ENCODE results near the gene HOXA13. TPM values are rescaled to one million over a fixed set of nuclear protein-coding genes. Genes with fewer than 3 reads are reported as not detected.

The HOXA13 gene
- total RNA-seq, 3 donors from 2014 or later, result 0.16 to 0.33 TPM; not detected in 1

- Histone ChIP-seq H3K4me1 (no peaks in the 10 kb centered on the region), H3K9me3 (no peaks in the 10 kb centered on the region), H3K36me3 (no peaks in the 10 kb centered on the region), H3K4me3 (peak overlapping the region; percentile 65 to 80 (median 65)), H3K27me3 (peaks cover 3 to 52% of the 10 kb centered on the region in 2 donors), H3K27ac (peak overlapping the region; percentile 81 to 89)
- no peak for DNase-seq (ENCODE audit: low spot score in 2 of 2)
- TF ChIP-seq POLR2AphosphoS5 (IDR thresholded peaks at IDR 0.05), result no peak
- no peak for TF ChIP-seq POLR2A (IDR thresholded peaks at IDR 0.05)
- TF ChIP-seq, protein P1, sequence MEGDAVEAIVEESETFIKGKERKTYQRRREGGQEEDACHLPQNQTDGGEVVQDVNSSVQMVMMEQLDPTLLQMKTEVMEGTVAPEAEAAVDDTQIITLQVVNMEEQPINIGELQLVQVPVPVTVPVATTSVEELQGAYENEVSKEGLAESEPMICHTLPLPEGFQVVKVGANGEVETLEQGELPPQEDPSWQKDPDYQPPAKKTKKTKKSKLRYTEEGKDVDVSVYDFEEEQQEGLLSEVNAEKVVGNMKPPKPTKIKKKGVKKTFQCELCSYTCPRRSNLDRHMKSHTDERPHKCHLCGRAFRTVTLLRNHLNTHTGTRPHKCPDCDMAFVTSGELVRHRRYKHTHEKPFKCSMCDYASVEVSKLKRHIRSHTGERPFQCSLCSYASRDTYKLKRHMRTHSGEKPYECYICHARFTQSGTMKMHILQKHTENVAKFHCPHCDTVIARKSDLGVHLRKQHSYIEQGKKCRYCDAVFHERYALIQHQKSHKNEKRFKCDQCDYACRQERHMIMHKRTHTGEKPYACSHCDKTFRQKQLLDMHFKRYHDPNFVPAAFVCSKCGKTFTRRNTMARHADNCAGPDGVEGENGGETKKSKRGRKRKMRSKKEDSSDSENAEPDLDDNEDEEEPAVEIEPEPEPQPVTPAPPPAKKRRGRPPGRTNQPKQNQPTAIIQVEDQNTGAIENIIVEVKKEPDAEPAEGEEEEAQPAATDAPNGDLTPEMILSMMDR (IDR thresholded peaks at IDR 0.05), result no peak
- intact Hi-C loops (cut with DNase I; ENCODE audit: low total_unique reads), result loop anchor here (5.0 kb wide), 1 partner anchor 796 kb away; no protein-coding TSS in a partner anchor
Observed at GRCh38 chr7:27163288-27164044, 36.4 kb downstream of the HOXA13 start.

DNA sequence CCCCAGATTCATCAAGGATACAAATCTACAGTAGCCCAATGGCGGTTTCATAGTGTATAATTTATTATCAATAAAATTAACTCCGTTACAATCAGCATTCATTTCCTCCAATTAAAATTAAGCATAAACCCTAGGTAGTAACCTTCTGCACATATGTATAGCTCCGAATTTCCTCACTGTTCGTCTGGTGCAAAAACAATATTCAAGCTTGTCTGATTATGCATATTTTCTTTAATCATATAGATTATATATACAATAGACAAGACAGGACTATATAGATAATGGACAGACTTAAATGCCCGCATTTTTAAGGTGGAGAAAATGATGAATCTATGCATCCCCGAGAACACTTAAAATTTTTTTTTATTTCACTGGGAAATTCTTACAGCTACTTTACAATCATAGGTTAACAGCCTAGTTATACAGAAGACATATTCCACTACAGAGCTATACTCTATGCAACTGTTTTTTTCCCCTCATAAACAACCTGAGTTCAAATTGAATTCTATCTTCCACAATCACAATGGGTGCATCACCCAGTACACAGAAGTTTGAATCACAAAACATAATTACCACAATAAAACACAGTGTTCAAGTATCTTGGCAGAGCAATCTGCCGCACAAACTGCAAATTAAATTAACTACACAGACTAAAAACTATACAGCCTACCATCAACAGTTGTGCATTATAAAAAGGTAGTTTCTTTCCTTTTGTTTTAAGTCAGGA, 37.2 kb downstream of the HOXA13 start:
- no peaks in the 10 kb centered on the region for H3K9me3 ChIP-seq
- no peak for DNase-seq (ENCODE audit: low spot score in 2 of 2)
- H3K36me3 ChIP-seq, result no peaks in the 10 kb centered on the region
- H3K27ac ChIP-seq, result peak overlapping the region in 1 of 2 donors; percentile 96
- intact Hi-C loops (cut with DNase I; ENCODE audit: low total_unique reads), result loop anchor here (5.0 kb wide), 1 partner anchor 795 kb away; no protein-coding TSS in a partner anchor
- H3K4me1 ChIP-seq, result no peaks in the 10 kb centered on the region
- peak overlapping the region; percentile 65 to 80 (median 65) for H3K4me3 ChIP-seq
- peaks cover 3 to 44% of the 10 kb centered on the region in 2 donors for H3K27me3 ChIP-seq
- TF ChIP-seq POLR2A (IDR thresholded peaks at IDR 0.05) (no peak), POLR2AphosphoS5 (IDR thresholded peaks at IDR 0.05) (no peak)
- TF ChIP-seq, protein P1 (IDR thresholded peaks at IDR 0.05), result no peak

GRCh38 chr7:27161721-27162560, 38.0 kb downstream of the HOXA13 start:
- H3K27me3 ChIP-seq, result peaks cover 3 to 37% of the 10 kb centered on the region in 2 donors
- peak overlapping the region; percentile 91 to 96 for H3K27ac ChIP-seq
- intact Hi-C loops (cut with DNase I; ENCODE audit: low total_unique reads), result loop anchor here (5.0 kb wide), 1 partner anchor 795 kb away; no protein-coding TSS in a partner anchor
- peak in 1 of 2 donors; percentile 55 for DNase-seq (ENCODE audit: low spot score in 2 of 2)
- H3K4me3 ChIP-seq, result peak overlapping the region; percentile 57 to 85 (median 65)
- H3K36me3 ChIP-seq, result no peaks in the 10 kb centered on the region
- H3K4me1 ChIP-seq, result no peaks in the 10 kb centered on the region
- no peaks in the 10 kb centered on the region for H3K9me3 ChIP-seq
- no peak for TF ChIP-seq POLR2A (IDR thresholded peaks at IDR 0.05)
- TF ChIP-seq, protein P1 (IDR thresholded peaks at IDR 0.05), result no peak
- TF ChIP-seq POLR2AphosphoS5 (IDR thresholded peaks at IDR 0.05), result no peak

- Histone ChIP-seq H3K9me3 (no peaks in the 10 kb centered on the region), H3K4me1 (no peaks in the 10 kb centered on the region), H3K27me3 (peaks cover 3 to 32% of the 10 kb centered on the region in 2 donors), H3K4me3 (peak overlapping the region; percentile 57 to 85 (median 65)), H3K36me3 (no peaks in the 10 kb centered on the region), H3K27ac (peak overlapping the region; percentile 91 to 96)
- intact Hi-C loops (cut with DNase I; ENCODE audit: low total_unique reads), result loop anchor here (5.0 kb wide), 1 partner anchor 794 kb away; no protein-coding TSS in a partner anchor
- DNase-seq (ENCODE audit: low spot score in 2 of 2), result peak in 1 of 2 donors; percentile 53
- TF ChIP-seq POLR2AphosphoS5 (IDR thresholded peaks at IDR 0.05) (no peak), POLR2A (IDR thresholded peaks at IDR 0.05) (no peak)
- TF ChIP-seq, protein P1 (IDR thresholded peaks at IDR 0.05), result no peak
Observed at GRCh38 chr7:27161214-27161720, 38.6 kb downstream of the HOXA13 start.

Measured in breast epithelium (tissue), 4 donors.